Neuronal stem cell (in vitro differentiated cells): ENCODE results near the gene PRTFDC1.

Source experiments
- DNase-seq: peaks from one replicate; pipeline ENCODE4 v3.0.0-alpha.2; 2013; ENCODE audit warnings: low spot score
- H2AFZ ChIP-seq: one replicate; pipeline ENCODE4 v1.6.1; 2013; ENCODE audit warnings: mild to moderate bottlenecking, low read length, inconsistent platforms
- H2AK5ac ChIP-seq: 2 replicates; pipeline ENCODE4 v1.6.1; 2013; ENCODE audit warnings: low read depth, mild to moderate bottlenecking, inconsistent platforms, low read length, moderate library complexity, mixed read lengths
- H2BK120ac ChIP-seq: 2 replicates; pipeline ENCODE4 v1.6.1; 2013; ENCODE audit warnings: low read depth, mild to moderate bottlenecking, inconsistent platforms, low read length, moderate library complexity, mixed read lengths
- H2BK12ac ChIP-seq: one replicate; pipeline ENCODE4 v1.6.1; 2013; ENCODE audit warnings: low read length, inconsistent platforms
- H2BK15ac ChIP-seq: 2 replicates; pipeline ENCODE4 v1.6.1; 2013; ENCODE audit warnings: mild to moderate bottlenecking, low read length, inconsistent platforms, mixed read lengths
- H2BK5ac ChIP-seq: one replicate; pipeline ENCODE4 v1.6.1; 2013; ENCODE audit warnings: inconsistent platforms, mild to moderate bottlenecking, low read length, moderate library complexity
- H3K14ac ChIP-seq: one replicate; pipeline ENCODE4 v1.6.1; 2013; ENCODE audit warnings: low read length, inconsistent platforms
- H3K18ac ChIP-seq: 2 replicates; pipeline ENCODE4 v1.6.1; 2013; ENCODE audit warnings: low read length, inconsistent platforms
- H3K23ac ChIP-seq: 2 replicates; pipeline ENCODE4 v1.6.1; 2013; ENCODE audit warnings: low read depth, mild to moderate bottlenecking, mixed read lengths, low read length, inconsistent platforms; ENCODE audit not compliant: poor library complexity
- H3K27ac ChIP-seq: replicated peaks from 3 replicates; pipeline ENCODE4 v1.5.1; 2013; ENCODE audit warnings: low read length, inconsistent platforms
- H3K27me3 ChIP-seq, 3 experiments: 2 replicates each; pipeline ENCODE4 v1.6.1; 2013; ENCODE audit warnings: low read length in 3 of 3, mild to moderate bottlenecking in 2 of 3, inconsistent platforms in 1 of 3, low read depth in 1 of 3, mixed read lengths in 1 of 3, moderate library complexity in 1 of 3; ENCODE audit not compliant: control insufficient read depth in 3 of 3, insufficient read depth in 3 of 3
- H3K36me3 ChIP-seq, 2 donors: replicated peaks in 1 of 2; 2 replicates each; pipeline ENCODE4 v1.6.1; 2013; ENCODE audit warnings: low read length in 2 of 2; ENCODE audit not compliant: control insufficient read depth in 2 of 2, insufficient read depth in 2 of 2
- H3K4ac ChIP-seq: 2 replicates; pipeline ENCODE4 v1.6.1; 2013; ENCODE audit warnings: inconsistent platforms, mild to moderate bottlenecking, low read length, moderate library complexity
- H3K4me1 ChIP-seq, 2 donors: 1 replicate in 1 of 2; 2 replicates in 1 of 2; pipeline ENCODE4 v1.6.1; 2013; ENCODE audit warnings: low read length in 2 of 2, low read depth in 1 of 2; ENCODE audit not compliant: control insufficient read depth in 2 of 2, insufficient read depth in 1 of 2
- H3K4me2 ChIP-seq: one replicate; pipeline ENCODE4 v1.6.1; 2013; ENCODE audit warnings: mild to moderate bottlenecking, low read length, inconsistent platforms; ENCODE audit not compliant: insufficient read depth, poor library complexity, severe bottlenecking
- H3K4me3 ChIP-seq, 2 donors: 2 replicates each; pipeline ENCODE4 v1.5.1; 2013; ENCODE audit warnings: low read length in 2 of 2, mild to moderate bottlenecking in 2 of 2, inconsistent platforms in 1 of 2, moderate library complexity in 1 of 2
- H3K79me1 ChIP-seq: one replicate; pipeline ENCODE4 v1.6.1; 2013; ENCODE audit warnings: low read depth, mild to moderate bottlenecking, inconsistent platforms, low read length, moderate library complexity
- H3K9ac ChIP-seq: one replicate; pipeline ENCODE4 v1.6.1; 2013; ENCODE audit warnings: mild to moderate bottlenecking, low read depth, low read length, inconsistent platforms; ENCODE audit not compliant: poor library complexity
- H3K9me3 ChIP-seq, 2 donors: replicated peaks in 1 of 2; 2 replicates each; pipeline versions ENCODE3 to v1.6.1; 2013; ENCODE audit warnings: low read length in 2 of 2, mild to moderate bottlenecking in 2 of 2, inconsistent platforms in 1 of 2, low read depth in 1 of 2, mixed read lengths in 1 of 2, moderate library complexity in 1 of 2; ENCODE audit not compliant: control insufficient read depth in 2 of 2, insufficient read depth in 1 of 2
- H4K8ac ChIP-seq: one replicate; pipeline ENCODE4 v1.6.1; 2013; ENCODE audit warnings: low read depth, mild to moderate bottlenecking, inconsistent platforms, low read length, moderate library complexity
- H4K91ac ChIP-seq: one replicate; pipeline ENCODE4 v1.6.1; 2013; ENCODE audit warnings: low read length, low read depth, mild to moderate bottlenecking, inconsistent platforms; ENCODE audit not compliant: poor library complexity
- WGBS, 2 donors: extraction: QIAGEN DNeasy Blood & Tissue Kit; methylation state at CpG; one replicate each; pipeline ENCODE4 v1.1.7; 2013; ENCODE audit warnings: missing lambda C conversion rate in 2 of 2, mixed read lengths in 1 of 2; ENCODE audit not compliant: insufficient read length in 2 of 2, insufficient replicate concordance in 1 of 2; ENCODE audit errors: extremely low coverage in 2 of 2; 5-methylcytosine and 5-hydroxymethylcytosine counted together

Gene PRTFDC1

DNA sequence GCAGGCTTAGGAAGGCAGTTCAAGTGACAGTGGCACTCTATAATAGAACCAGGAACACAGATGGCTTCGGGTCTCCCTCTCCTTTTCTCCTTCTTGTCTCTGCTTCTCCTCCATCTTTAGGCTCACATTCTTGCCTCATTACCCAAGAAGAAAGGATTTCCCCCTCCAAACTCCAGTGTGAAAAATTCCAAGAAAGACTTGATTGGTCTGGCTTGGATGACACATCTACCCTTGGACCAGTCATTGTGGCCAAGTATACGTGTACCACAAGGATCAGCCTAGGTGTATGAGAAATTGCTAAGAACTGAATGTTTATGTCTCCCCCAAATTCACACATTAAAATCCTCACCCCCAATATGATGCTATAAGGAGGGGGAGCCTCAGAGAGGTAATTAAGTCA, 53.9 kb downstream of the PRTFDC1 start:
- no peaks in the 10 kb centered on the region for H3K36me3 ChIP-seq
- no peak overlapping the region for H2BK120ac ChIP-seq
- no peaks in the 10 kb centered on the region for H3K9me3 ChIP-seq
- H3K27ac ChIP-seq = no peak overlapping the region
- no peak overlapping the region for H3K14ac ChIP-seq
- no peak overlapping the region for H4K91ac ChIP-seq
- no peak overlapping the region for H3K4me3 ChIP-seq
- no peak overlapping the region for H2AK5ac ChIP-seq
- H2BK12ac ChIP-seq = no peak overlapping the region
- DNase-seq = no peak
- no peak overlapping the region for H3K4me2 ChIP-seq
- H3K9ac ChIP-seq = no peak overlapping the region
- H3K4me1 ChIP-seq = peaks cover 0 to 5% of the 10 kb centered on the region in 2 donors
- H3K23ac ChIP-seq = no peak overlapping the region
- no peak overlapping the region for H3K4ac ChIP-seq
- no peaks in the 10 kb centered on the region for H3K27me3 ChIP-seq
- H2AFZ ChIP-seq = no peak overlapping the region
- H2BK5ac ChIP-seq = no peak overlapping the region
- H3K79me1 ChIP-seq = no peaks in the 10 kb centered on the region
- no peak overlapping the region for H3K18ac ChIP-seq
- no peak overlapping the region for H4K8ac ChIP-seq
- H2BK15ac ChIP-seq = no peak overlapping the region
- no CpG with 5 or more reads among the region's 2 CpGs for WGBS, 2 donors

- no peak for DNase-seq
- H3K23ac ChIP-seq = no peak overlapping the region
- no peak overlapping the region for H3K27ac ChIP-seq
- no peak overlapping the region for H4K91ac ChIP-seq
- H3K14ac ChIP-seq = no peak overlapping the region
- H2BK5ac ChIP-seq = no peak overlapping the region
- H2BK15ac ChIP-seq = no peak overlapping the region
- no peak overlapping the region for H3K4me2 ChIP-seq
- H3K4me3 ChIP-seq = no peak overlapping the region
- H3K18ac ChIP-seq = no peak overlapping the region
- no peak overlapping the region for H4K8ac ChIP-seq
- H3K9ac ChIP-seq = no peak overlapping the region
- no peak overlapping the region for H2AFZ ChIP-seq
- no peaks in the 10 kb centered on the region for H3K36me3 ChIP-seq
- H3K9me3 ChIP-seq = no peaks in the 10 kb centered on the region
- H3K4me1 ChIP-seq = peaks cover 0 to 5% of the 10 kb centered on the region in 2 donors
- no peak overlapping the region for H2AK5ac ChIP-seq
- no peak overlapping the region for H2BK120ac ChIP-seq
- WGBS, 2 donors = no CpG with 5 or more reads among the region's 4 CpGs
- no peaks in the 10 kb centered on the region for H3K79me1 ChIP-seq
- no peaks in the 10 kb centered on the region for H3K27me3 ChIP-seq
- no peak overlapping the region for H3K4ac ChIP-seq
- no peak overlapping the region for H2BK12ac ChIP-seq
Measured at GRCh38 chr10:24897326-24897926, 55.0 kb downstream of the PRTFDC1 start.

DNA sequence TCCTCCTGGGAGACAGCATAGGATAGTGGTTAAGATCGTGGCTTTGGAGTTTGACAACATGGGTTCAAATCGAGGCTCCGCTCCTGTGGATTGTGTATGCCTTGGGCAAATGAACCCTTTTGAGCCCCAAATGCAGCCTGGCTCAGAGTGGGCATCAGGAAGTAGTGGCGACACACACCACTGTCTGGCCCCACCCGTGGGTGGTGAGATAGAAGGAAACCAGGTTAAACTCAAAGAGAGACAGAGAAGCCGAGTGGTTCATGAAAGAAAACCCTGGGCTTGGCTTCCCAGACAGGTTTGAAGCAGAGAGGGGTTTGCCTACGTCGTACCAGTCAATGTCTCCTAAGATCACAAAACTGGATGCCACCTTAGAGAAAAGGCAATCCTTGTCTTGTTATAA, 57.7 kb downstream of the PRTFDC1 start:
- Histone ChIP-seq H3K27me3 (no peaks in the 10 kb centered on the region), H3K4me2 (no peak overlapping the region), H4K91ac (no peak overlapping the region), H3K36me3 (no peaks in the 10 kb centered on the region), H3K9ac (no peak overlapping the region), H3K4me3 (no peak overlapping the region), H2BK120ac (no peak overlapping the region), H3K79me1 (no peaks in the 10 kb centered on the region), H3K4ac (no peak overlapping the region), H2BK5ac (no peak overlapping the region), H2BK12ac (no peak overlapping the region), H3K23ac (no peak overlapping the region), H3K18ac (no peak overlapping the region), H3K14ac (no peak overlapping the region), H2AFZ (no peak overlapping the region), H2BK15ac (no peak overlapping the region), H3K9me3 (no peaks in the 10 kb centered on the region), H2AK5ac (no peak overlapping the region), H4K8ac (no peak overlapping the region), H3K27ac (no peak overlapping the region), H3K4me1 (no peaks in the 10 kb centered on the region)
- DNase-seq = no peak
- WGBS, 2 donors = no CpG with 5 or more reads among the region's 8 CpGs

GRCh38 chr10:24894309-24894708, 58.1 kb downstream of the PRTFDC1 start:
- Histone ChIP-seq H2BK120ac (no peak overlapping the region), H3K4me2 (no peak overlapping the region), H3K4ac (no peak overlapping the region), H2BK15ac (no peak overlapping the region), H3K27me3 (no peaks in the 10 kb centered on the region), H2BK5ac (no peak overlapping the region), H2AFZ (no peak overlapping the region), H4K8ac (no peak overlapping the region), H3K4me1 (no peaks in the 10 kb centered on the region), H3K18ac (no peak overlapping the region), H3K27ac (no peak overlapping the region), H3K36me3 (no peaks in the 10 kb centered on the region), H4K91ac (no peak overlapping the region), H3K4me3 (no peak overlapping the region), H2AK5ac (no peak overlapping the region), H2BK12ac (no peak overlapping the region), H3K79me1 (no peaks in the 10 kb centered on the region), H3K9ac (no peak overlapping the region), H3K23ac (no peak overlapping the region), H3K9me3 (no peaks in the 10 kb centered on the region), H3K14ac (no peak overlapping the region)
- no peak for DNase-seq
- WGBS, 2 donors = no CpG with 5 or more reads among the region's 5 CpGs
